Neural cell (in vitro differentiated cells): ENCODE data around the gene IMPDH2.

ENCODE experiments used
- EZH2 ChIP-seq: fragments of 200-600, 300-800 bp; shearing (Covaris generic), sonication (generic); IDR thresholded peaks from 2 replicates; pipeline ENCODE4 v1.6.1; 2014; ENCODE audit warnings: antibody characterized with exemption, low read length, borderline replicate concordance, mild to moderate bottlenecking; ENCODE audit not compliant: insufficient read depth, poor library complexity, severe bottlenecking
- TAF1 ChIP-seq: IDR thresholded peaks from 2 replicates; pipeline ENCODE4 v1.6.1; 2012; ENCODE audit warnings: low read depth
- TF ChIP-seq, protein P1 (sequence below): fragments of 450-650 bp; IDR thresholded peaks from 2 replicates; pipeline ENCODE4 v1.5.1; 2014; ENCODE audit warnings: antibody characterized with exemption, mild to moderate bottlenecking, moderate library complexity; ENCODE audit not compliant: poor library complexity, severe bottlenecking

DNA sequence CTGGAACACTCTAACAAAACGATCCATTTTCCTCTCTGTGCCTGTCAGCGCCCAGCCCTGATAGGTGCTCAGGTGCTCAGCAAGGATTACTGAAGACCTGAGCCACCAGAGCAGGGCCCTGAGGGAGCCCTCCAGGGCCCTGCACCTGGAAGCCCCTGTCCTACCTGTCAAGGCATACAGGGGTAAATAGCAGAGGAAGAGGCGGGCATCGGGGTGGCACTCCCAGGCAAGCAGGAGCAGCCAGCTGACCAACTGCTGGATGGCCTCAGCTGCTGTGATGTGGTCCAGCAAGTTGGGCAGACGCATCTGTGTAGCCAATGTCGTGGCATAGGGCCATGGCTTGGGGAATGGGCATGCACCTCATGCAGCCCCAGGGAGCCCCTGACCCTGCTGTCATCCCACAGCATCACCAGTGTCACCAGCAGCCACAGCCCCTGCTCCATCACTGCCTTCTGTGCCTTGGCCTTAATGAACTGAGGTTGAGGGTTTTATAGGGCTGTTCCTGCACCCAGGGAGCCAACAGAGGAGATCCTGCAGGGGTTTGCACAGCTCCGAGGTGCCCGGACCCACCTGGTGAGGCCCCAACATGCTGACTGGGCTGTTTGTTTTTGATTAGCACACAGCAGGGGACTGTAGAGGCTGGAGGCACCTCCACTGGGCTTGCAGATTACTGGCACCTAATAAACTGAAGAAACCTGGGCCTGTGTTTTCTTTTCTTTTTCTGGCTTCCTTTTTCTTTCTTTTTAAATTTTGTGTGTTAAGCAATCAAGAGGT lies 29.9 kb downstream of the IMPDH2 start:
- TF ChIP-seq, protein P1, sequence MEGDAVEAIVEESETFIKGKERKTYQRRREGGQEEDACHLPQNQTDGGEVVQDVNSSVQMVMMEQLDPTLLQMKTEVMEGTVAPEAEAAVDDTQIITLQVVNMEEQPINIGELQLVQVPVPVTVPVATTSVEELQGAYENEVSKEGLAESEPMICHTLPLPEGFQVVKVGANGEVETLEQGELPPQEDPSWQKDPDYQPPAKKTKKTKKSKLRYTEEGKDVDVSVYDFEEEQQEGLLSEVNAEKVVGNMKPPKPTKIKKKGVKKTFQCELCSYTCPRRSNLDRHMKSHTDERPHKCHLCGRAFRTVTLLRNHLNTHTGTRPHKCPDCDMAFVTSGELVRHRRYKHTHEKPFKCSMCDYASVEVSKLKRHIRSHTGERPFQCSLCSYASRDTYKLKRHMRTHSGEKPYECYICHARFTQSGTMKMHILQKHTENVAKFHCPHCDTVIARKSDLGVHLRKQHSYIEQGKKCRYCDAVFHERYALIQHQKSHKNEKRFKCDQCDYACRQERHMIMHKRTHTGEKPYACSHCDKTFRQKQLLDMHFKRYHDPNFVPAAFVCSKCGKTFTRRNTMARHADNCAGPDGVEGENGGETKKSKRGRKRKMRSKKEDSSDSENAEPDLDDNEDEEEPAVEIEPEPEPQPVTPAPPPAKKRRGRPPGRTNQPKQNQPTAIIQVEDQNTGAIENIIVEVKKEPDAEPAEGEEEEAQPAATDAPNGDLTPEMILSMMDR, result no peak
- TF ChIP-seq TAF1, result no peak
- no peak for TF ChIP-seq EZH2
